Muscle of arm (tissue), 12 donors: ENCODE data around the gene GPR137. TPM values are rescaled to one million over a fixed set of nuclear protein-coding genes. Genes with fewer than 3 reads are reported as not detected.

Experiments used
- DNase-seq: peaks from one replicate; pipeline ENCODE4 v3.0.0-alpha.2; 2013
- polyA plus RNA-seq, 12 donors: library from polyadenylated mRNA; unstranded; fragments of 120-200 nt; gene quantifications; one replicate each; pipeline ENCODE4 v1.2.1, GENCODE V29; 2013; ENCODE audit not compliant: insufficient read length in 12 of 12

GPR137 gene
- polyA plus RNA-seq, 12 donors, result 14.1 to 32.9 (median 17.1) TPM; not detected in 1

DNA sequence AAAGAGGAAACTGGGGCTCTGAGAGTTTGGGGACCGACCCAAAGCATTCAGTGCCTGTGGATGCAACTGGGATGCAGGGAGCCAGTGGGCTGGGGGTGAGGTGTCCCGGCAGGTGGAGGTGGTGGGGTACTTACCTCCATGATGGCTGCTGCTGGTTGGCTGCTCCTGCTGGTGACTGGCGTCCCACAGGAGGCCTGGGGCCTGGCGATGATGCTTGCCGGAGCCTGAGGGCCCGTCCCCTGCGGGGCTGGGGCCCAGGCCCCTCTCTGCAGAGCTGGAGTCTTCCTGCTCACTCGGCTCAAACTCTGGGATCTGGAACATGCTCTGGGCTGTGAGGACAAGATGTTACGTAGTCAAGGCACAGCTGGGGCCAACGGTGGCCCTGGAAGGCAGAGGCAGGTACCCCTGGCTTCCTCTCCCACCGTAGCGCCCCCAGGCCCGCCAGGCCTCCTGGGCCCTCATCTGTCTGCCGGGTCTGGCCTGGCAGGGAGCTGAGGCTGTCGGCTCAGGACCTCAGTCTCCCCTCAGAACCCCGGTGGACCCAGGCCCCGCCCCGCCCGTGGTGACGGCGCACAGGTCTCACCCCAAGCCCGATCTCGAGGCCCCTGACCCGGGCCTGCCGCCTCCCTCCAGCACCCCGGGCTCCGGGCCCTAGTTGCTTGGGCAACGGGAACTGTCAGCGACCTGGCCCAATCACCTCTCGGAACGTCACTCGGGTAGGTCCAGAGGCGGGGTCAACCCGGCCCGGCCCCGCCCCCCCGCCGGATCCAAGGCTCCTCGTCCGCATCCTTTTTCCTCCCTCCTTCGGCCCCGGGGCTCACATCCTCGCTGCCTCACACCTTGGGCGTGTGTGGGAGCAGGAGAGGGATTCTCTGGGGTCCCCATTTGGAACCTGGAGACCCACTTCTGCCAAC lies 1.3 kb upstream of the GPR137 start, which contains the start of gene BAD:
Gene BAD (minus strand): TSS at position 618 of the 914 bp plus-strand sequence. CDS start 297 bp downstream, at position 321.
- peak; percentile 94 for DNase-seq

DNA sequence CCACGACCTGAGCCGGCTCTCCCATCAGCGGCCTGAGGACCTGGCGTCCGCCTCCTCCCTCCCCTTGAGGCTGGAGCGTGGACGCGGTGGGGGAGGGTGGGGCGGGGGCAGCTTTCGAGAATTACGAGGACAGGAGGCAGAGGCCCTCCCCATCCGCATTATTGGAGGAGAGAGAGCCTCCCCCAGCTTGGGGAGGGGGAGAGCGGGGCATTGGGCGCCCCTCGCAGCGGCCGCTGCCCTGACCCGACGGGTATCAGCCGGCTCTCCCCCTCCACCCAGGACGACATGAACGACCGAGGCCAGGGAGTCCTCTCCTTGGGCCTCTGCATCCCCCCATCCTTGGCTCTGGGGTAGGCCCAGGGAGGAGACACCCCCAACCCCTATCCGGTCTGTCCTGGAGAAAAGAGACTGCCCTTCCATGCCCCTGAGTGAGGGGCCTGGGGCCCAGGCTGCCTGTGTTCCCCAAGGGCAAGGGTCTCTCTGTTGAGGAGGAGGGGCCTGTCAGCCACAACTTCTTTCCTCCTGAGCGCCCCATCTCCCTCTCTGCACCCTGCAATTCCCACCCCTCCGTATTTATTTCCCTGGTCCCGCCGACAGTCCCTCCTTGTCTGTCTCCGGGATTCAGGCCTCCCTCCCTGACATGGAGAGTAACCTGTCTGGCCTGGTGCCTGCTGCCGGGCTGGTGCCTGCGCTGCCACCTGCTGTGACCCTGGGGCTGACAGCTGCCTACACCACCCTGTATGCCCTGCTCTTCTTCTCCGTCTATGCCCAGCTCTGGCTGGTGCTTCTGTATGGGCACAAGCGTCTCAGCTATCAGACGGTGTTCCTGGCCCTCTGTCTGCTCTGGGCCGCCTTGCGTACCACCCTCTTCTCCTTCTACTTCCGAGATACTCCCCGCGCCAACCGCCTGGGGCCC lies 495 bp downstream of the GPR137 start:
- DNase-seq, result no peak

DNA sequence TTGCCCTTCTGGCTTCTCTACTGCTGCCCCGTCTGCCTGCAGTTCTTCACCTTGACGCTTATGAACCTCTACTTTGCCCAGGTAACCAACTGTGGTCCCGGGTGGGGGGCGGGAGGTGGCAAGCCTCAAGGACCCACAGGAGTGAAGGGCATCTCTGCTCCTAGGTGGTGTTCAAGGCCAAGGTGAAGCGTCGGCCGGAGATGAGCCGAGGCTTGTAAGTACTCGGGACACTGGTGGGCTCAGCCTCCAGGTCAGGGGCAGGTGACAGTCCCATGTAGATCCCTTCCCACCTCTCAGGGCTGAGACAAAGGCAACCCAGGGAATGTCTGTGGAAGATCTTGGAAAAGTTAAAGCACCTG lies 1.1 kb downstream of the GPR137 start:
- no peak for DNase-seq

DNA sequence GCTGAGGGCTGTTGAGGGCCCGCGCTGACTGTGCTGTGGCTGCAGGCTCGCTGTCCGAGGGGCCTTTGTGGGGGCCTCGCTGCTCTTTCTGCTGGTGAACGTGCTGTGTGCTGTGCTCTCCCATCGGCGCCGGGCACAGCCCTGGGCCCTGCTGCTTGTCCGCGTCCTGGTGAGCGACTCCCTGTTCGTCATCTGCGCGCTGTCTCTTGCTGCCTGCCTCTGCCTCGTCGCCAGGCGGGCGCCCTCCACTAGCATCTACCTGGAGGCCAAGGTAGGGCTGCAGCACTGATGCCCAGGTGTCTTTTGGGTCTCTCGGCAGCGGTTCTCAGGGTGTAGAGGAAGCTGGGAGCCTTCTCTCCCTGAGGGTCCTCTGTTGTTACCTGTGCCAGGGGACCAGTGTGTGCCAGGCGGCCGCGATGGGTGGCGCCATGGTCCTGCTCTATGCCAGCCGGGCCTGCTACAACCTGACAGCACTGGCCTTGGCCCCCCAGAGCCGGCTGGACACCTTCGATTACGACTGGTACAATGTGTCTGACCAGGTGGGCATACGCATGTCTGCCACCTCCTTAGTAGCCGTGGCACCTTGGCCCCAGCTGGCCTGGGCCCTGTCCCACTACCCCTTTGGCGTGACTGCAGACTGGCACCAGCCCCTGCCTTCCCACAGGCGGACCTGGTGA lies 2.2 kb downstream of the GPR137 start:
- DNase-seq, result no peak

DNA sequence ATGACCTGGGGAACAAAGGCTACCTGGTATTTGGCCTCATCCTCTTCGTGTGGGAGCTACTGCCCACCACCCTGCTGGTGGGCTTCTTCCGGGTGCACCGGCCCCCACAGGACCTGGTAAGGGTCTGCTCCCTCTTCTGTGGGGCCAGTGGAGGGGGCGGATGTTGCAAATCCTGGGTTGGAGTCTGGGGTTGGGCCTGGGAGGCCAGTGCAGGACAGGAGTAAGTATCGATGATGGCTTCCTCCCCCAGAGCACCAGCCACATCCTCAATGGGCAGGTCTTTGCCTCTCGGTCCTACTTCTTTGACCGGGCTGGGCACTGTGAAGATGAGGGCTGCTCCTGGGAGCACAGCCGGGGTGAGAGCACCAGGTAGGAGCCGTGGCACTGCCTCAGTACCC lies 2.7 kb downstream of the GPR137 start:
- DNase-seq, result no peak

DNA sequence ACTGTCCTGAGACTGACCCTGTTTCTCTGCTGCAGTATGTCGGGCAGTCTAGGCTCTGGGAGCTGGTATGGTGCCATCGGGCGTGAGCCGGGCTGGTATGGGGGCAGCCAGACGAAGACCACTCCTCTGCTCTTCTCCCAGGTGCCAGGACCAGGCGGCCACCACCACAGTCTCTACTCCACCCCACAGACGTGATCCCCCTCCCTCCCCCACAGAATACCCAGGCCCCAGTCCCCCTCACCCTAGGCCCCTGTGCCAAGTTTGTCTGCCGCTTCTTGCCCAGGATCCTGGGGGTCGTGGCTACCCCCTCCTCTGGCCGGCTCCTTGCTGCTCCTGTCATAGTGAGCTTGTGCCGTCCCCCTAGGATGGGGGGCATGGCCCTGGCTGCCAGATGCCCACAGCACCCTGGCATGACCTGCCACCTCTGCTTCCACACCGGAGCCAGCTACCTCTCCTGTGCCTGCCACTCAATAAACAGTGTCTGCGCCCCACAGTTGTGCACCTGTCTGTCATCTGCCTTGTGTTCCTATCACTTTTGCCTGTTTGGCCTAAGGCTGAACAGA lies 3.4 kb downstream of the GPR137 start:
- no peak for DNase-seq

DNA sequence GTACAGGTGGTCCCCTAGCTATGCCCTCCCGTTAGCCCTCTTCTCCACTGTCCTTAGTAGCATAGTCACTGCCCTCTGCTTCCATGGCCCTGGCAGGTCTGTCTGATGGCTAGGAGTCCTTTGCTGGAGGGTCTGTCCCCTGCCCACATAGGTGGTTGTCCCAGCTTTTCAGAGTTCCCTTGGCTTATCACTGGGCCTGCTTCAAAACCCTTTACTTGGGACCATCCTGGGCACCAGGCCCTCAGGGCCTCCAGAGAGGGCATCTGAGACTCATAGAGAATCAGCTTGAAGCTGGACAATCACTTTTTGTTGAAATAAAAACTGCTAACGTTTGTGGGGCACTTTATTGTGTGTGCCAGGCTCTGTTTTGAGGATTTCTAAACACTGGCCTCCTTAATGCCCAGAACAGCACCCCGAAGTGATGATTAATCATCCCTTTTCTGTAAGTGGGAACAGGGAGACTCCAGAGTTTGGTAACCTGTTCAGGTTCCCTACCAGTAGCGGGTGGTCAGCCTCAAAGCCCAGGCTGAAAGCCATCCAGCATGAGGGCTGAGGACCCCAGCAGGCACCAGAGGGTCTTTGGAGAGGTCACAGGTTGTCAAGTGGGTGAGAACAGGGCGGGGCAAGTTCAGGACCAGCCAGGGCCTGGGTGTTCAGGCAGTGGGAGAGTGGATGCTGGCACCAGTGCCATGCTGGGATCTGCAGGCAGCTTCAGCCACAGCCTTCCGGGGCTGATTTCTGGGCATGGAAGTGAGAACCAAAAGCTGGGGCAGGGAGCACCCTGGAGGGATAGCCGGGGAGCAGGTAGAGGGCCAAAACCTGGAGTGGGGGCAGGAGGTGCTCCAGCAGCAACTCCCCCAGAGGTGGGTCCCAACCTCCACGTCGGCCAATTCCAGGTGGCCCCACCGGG lies 5.0 kb downstream of the GPR137 start:
- no peak for DNase-seq

DNA sequence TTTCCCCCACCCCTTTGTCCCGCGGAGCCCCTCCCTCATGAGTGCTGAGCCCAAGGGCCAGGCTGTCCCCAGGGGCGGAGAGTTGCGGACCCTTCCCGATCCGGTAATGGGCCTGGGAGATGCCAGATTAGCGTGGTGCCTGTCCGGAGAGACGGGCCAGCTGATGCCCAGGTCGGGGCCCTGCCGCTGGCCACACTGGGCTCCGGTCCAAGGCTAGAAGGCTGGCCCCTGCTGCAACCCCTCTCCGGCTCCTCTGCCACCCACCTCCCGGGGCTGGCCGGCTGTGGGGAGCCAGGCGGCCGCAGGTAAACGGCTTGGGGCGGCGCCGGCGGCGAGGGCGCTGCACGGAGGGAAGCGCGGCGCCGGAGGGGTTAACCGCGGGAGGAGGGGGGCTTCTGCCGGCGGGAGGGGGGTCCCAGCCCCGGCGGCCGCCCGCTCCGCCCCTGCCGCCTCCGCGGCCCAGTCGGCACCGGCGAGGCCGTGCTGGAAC lies 5.7 kb downstream of the GPR137 start, which contains the start of gene KCNK4:
Gene KCNK4 (plus strand): TSS at position 41 of the 490 bp plus-strand sequence. CDS start 1,717 bp downstream, outside the sequence.
- no peak for DNase-seq

DNA sequence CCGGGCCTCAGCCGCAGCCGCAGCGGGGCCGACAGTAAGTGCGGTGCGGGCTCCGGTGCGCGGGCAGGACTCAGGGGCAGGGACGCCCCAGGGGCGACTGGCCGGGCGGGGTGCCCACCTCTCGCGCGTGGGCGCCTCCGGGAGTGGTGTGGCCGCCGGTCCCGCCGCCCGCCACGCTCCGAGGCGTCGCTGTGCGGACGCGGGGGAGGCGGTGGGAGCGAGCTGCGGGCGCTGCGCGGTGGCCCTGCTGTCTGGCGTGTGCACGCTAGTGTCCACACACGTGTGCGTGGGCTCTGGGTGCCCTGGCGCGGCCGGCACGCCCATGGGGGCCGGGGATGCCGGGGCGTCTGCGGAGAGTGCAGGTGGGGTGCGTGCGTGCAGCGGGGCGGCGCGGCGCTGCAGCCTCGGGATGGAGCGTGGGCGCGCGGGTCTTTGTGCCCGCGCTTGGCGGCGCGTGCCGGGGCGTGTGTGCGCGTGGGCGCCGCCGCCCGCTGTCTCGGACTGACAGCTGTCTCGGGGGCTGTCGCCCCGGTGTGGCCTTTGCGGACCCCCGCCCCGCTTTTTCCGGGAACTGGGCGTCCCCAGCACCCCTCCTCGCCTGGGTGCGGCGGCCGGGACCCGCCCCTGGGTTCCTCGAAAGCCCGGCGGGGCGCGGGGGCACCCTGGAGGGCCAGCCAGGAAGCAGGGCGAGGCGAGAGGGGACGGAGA lies 6.3 kb downstream of the GPR137 start:
- no peak for DNase-seq

DNA sequence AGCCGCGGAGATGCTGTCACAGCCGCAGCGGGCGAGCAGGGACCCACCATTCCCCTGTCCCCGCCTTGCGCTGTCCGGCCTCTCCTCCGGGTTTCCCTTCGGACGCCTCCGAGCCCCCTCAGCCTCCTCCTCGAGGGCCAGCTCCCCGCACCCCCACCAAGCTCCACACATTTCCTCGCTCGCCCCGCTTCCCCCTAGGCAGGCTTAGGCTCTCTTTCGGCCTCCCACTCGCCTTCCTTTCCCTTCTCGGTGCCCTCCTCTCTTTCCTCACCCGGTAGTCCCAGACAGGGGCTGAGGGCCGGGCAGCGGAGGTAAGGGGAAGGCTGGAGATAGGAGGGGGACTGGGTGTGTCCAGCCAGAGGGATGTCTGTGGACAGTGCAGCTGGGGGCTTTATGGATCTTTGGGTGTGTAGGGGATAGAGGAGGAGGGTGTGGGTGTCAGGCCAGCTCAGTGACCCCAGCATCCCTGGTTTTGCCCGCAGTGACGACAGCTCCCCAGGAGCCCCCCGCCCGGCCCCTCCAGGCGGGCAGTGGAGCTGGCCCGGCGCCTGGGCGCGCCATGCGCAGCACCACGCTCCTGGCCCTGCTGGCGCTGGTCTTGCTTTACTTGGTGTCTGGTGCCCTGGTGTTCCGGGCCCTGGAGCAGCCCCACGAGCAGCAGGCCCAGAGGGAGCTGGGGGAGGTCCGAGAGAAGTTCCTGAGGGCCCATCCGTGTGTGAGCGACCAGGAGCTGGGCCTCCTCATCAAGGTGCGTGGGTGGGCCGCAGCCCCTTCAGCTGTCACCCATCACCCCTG lies 7.0 kb downstream of the GPR137 start:
- no peak for DNase-seq

DNA sequence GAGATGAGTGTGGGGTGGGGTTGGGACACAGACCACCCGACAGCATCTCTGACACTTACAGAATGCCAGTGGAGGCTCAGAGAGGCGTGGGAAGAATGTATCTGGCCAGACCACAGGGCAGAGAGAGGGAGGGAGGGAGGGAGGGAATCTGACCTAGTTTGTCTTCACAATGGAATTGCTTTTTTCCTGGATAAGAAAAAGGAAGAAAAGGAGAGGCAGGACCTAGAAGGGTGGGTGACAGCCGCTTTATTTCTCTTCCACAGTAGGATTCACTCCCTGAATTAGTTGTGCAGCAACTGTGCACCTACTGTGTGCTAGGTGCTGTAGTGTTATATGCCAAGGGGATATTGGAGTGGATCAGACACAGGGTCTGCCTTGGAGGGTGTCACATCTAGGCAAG lies 9.1 kb downstream of the GPR137 start:
- DNase-seq, result no peak

DNA sequence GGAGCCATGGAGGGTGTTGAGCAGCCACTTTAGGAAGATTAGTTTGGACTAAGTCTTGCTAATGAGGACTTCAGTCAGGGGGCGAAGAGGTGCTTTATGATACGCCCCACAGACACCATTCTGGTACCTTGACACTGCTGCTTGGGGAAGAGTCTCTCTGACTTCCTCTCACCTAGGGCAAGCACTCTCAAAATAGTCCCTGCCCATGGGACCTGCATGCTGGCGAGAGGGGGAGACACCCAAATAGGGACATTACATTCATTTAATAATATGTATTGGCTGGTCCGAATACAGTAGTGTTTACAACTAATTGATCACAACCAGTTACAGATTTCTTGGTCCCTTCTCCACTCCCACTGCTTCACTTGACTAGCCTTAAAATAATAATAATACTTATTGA lies 10.1 kb downstream of the GPR137 start:
- no peak for DNase-seq

DNA sequence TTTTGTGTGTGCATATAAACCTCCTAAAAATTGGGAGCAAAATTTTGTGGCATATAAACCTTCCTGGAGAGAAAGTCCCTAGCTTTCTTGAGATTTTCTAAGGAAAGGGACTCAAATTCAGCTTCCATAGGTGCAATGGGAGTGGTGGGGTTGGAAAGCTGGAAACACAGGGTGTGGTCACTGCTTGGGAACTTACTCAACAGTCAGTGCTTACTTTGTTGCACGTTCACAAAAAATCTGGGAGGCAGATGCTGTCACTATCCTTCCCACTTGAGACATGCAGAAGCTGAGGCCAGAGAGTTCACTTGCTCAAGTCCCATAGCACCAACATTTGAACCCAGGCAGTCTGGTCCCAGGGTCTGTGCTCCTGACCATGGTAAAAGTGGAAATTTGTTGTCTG lies 10.6 kb downstream of the GPR137 start:
- DNase-seq, result no peak

DNA sequence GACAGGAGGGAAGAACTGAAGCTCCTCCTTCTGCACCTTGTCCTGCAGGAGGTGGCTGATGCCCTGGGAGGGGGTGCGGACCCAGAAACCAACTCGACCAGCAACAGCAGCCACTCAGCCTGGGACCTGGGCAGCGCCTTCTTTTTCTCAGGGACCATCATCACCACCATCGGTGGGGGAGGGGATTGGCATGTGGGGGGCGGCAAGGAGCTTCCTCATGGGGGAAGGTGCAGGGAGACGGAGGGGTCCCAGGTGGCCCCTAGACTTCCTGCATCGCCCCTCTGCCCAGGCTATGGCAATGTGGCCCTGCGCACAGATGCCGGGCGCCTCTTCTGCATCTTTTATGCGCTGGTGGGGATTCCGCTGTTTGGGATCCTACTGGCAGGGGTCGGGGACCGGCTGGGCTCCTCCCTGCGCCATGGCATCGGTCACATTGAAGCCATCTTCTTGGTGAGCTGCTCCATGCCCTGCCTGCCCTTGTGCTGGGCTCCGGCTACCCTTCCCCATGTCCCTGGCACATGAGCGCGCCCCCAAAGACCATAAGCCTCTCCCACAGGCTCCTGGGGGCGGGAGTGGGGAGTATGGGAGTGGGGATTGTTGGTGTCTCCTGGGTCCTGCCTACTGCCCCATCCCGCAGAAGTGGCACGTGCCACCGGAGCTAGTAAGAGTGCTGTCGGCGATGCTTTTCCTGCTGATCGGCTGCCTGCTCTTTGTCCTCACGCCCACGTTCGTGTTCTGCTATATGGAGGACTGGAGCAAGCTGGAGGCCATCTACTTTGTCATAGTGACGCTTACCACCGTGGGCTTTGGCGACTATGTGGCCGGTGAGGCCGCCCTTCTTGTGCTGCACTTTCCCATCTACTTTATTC lies 11.4 kb downstream of the GPR137 start:
- no peak for DNase-seq

DNA sequence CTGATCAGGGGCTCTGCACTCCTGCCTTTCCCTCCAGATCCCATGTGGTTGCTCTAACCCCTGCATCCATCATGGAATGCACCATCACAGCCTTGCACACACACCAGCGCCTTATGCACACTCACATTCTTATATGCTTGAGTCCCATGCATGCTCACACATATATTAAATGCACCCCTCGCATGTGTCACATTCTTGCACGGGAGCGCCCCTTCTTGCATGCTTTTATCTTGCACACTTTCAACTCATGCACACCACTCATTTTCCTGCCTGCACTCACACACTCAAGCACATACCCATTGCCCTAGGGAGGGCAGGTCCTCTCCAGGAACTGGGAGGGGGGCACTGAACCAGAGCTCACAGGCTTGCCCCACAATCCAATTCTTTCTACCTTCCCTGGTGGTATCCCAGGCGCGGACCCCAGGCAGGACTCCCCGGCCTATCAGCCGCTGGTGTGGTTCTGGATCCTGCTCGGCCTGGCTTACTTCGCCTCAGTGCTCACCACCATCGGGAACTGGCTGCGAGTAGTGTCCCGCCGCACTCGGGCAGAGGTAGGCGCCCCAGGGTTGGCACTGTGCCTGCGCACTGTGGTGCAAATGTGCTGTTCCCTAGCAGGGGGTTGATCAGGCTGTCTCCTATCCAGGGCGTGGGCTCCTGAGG lies 12.2 kb downstream of the GPR137 start:
- no peak for DNase-seq

DNA sequence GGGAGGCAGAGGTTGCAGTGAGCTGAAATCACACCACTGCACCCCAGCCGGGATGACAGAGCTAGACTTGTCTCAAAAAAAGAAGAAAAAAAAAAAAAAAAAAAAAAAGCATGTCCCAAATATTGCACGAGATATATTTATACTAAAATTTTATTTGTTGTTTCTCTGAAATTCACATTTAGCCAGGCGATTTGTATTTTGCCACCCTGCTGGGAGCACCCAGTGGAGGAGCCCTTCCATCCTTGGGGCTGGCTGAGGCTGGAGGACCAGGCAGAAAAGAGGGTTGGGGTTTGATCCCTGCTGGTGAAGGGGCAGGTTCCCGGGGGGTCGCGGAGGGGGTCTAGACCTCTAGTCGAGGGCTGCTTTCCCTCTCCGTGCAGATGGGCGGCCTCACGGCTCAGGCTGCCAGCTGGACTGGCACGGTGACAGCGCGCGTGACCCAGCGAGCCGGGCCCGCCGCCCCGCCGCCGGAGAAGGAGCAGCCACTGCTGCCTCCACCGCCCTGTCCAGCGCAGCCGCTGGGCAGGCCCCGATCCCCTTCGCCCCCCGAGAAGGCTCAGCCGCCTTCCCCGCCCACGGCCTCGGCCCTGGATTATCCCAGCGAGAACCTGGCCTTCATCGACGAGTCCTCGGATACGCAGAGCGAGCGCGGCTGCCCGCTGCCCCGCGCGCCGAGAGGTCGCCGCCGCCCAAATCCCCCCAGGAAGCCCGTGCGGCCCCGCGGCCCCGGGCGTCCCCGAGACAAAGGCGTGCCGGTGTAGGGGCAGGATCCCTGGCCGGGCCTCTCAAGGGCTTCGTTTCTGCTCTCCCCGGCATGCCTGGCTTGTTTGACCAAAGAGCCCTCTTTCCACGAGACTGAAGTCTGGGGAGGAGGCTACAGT lies 13.6 kb downstream of the GPR137 start:
- DNase-seq, result no peak
